ENCODE measurements around the gene WNK2.

DNA sequence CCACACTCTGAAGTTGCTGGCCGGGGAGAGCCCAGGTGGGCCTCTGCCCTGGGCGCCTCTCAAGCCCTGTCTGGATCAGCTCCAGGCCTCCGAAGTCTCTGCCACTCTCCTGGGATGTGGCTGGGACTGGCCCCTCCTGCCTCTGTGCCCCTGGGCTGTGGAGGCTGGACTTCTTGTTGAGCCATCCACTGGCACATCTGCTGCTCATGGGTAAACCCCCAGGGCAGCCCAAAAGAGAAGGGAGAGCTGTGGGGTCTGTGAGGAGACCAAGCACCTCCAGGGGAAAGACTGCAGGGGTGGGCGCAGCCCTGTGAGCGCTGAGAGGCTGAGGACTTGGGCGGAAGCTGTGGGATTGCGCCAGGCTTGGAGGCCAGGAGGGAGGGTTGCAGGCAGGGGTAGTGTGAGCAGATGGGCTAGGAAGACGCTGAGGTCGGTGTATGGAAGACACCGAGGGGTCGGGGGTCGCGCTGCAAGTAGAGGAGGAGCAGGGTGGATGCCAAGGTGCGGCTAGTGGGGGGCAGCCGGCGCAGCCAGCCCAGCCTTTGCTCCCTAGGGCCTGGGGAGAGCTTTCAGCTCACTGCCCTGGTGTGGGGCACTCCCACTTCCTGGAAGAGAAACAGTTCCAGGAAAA is 118.1 kb downstream of the WNK2 start:
- TF ChIP-seq, protein P1, sequence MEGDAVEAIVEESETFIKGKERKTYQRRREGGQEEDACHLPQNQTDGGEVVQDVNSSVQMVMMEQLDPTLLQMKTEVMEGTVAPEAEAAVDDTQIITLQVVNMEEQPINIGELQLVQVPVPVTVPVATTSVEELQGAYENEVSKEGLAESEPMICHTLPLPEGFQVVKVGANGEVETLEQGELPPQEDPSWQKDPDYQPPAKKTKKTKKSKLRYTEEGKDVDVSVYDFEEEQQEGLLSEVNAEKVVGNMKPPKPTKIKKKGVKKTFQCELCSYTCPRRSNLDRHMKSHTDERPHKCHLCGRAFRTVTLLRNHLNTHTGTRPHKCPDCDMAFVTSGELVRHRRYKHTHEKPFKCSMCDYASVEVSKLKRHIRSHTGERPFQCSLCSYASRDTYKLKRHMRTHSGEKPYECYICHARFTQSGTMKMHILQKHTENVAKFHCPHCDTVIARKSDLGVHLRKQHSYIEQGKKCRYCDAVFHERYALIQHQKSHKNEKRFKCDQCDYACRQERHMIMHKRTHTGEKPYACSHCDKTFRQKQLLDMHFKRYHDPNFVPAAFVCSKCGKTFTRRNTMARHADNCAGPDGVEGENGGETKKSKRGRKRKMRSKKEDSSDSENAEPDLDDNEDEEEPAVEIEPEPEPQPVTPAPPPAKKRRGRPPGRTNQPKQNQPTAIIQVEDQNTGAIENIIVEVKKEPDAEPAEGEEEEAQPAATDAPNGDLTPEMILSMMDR (IDR thresholded peaks at IDR 0.05) = no peak
- no peak for TF ChIP-seq POLR2A (IDR thresholded peaks at IDR 0.05)
